Uterus (tissue), 2 donors: ENCODE data around the gene GPR65.

ENCODE experiments used
- CTCF ChIP-seq, 4 experiments: fragments of 200-600 bp in 2 of 4; fragments of 450-650 bp in 2 of 4; sonication (generic) in 2 of 4; IDR thresholded peaks; one replicate each; pipeline ENCODE4 v1.5.1; 2016 to 2019; ENCODE audit warnings: antibody characterized with exemption in 4 of 4, mild to moderate bottlenecking in 2 of 4, moderate library complexity in 1 of 4
- POLR2A ChIP-seq, 2 donors: fragments of 450-650 bp; IDR thresholded peaks; one replicate each; pipeline ENCODE4 v1.6.1; 2016; ENCODE audit warnings: antibody characterized with exemption in 2 of 2, mild to moderate bottlenecking in 1 of 2, moderate library complexity in 1 of 2

- TF ChIP-seq CTCF (IDR thresholded peaks at IDR 0.05) (no peak), POLR2A (IDR thresholded peaks at IDR 0.05) (no peak)
These were observed 15.5 kb upstream of the GPR65 start for GRCh38 chr14:87989221-87989955.
